Esophagus squamous epithelium (tissue), 4 donors: Measurements from ENCODE around the gene ZNHIT3. TPM values are rescaled to one million over a fixed set of nuclear protein-coding genes. Genes with fewer than 3 reads are reported as not detected.

ENCODE experiments used
- small RNA-seq, 4 donors: library from RNA; depleted of rRNA; stranded (forward); fragments of <200 nt; gene quantifications; one replicate each; pipeline ENCODE3, GENCODE V24; 2016
- total RNA-seq, 4 donors: library from RNA; depleted of rRNA; stranded (reverse); fragments of >200 nt; gene quantifications; one replicate each; pipeline ENCODE4 v1.1.0, GENCODE V29; 2016

ZNHIT3 gene
- total RNA-seq, 4 donors from 2014 or later, result 13.8 to 38.6 (median 29.2) TPM

Small RNA genes lying within 50 kb of the gene (small RNA-seq; reads per million reads assigned to genes)
- gene RNA5SP439, result 0 reads per million in 4 donors

Other genes with a start within 250 kb of the ZNHIT3 start
- under 1 TPM in 2 of 4 donors, not detected in 2; 0.26 to 0.57 TPM for gene TBC1D3I, start 222.1 kb upstream of the ZNHIT3 start, total RNA-seq
- gene TBC1D3G, start 162.8 kb upstream of the ZNHIT3 start, total RNA-seq, result 1 to 10 TPM in 1 of 4 donors, not detected in 3; 2.9 TPM
- not detected for gene TBC1D3H, start 98.2 kb upstream of the ZNHIT3 start, total RNA-seq
- gene MYO19, start 48.2 kb downstream of the ZNHIT3 start, total RNA-seq, result 100 to 1,000 TPM in 2 of 4 donors, 10 to 100 TPM in 2; 46.4 to 124 (median 88.5) TPM
- 10 to 100 TPM in 1 of 4 donors, 1 to 10 TPM in 3; 6.9 to 11.0 (median 9.0) TPM for gene PIGW, start 48.3 kb downstream of the ZNHIT3 start, total RNA-seq
- 10 to 100 TPM; 32.8 to 59.3 (median 46.3) TPM for gene GGNBP2, start 58.2 kb downstream of the ZNHIT3 start, total RNA-seq
- 10 to 100 TPM in 2 of 4 donors, 1 to 10 TPM in 2; 9.0 to 11.1 (median 10.2) TPM for gene DHRS11, start 105.2 kb downstream of the ZNHIT3 start, total RNA-seq
- gene MRM1, start 114.9 kb downstream of the ZNHIT3 start, total RNA-seq, result 10 to 100 TPM in 1 of 4 donors, 1 to 10 TPM in 3; 5.9 to 10.1 (median 7.0) TPM